Measurements from ENCODE around the gene OR8G5. TPM values are rescaled to one million over a fixed set of nuclear protein-coding genes. Genes with fewer than 3 reads are reported as not detected.

Gene OR8G5
- total RNA-seq, 1 experiment from 2014 or later = 0.26 TPM

GRCh38 chr11:124311670-124312069 is 55.5 kb downstream of the OR8G5 start:
- no TSS peak for BruUV-seq (replicated peaks)
- no peaks in the 10 kb centered on the region for H3K9me2 ChIP-seq (replicated peaks; ENCODE audit: low read length)
- no peak overlapping the region for H3K27ac ChIP-seq (ENCODE audit: low read length)
- TF ChIP-seq CTCF (conservative IDR thresholded peaks at IDR 0.05; ENCODE audit: low read depth, low read length) (no peak), EZH2phosphoT487 (IDR thresholded peaks at IDR 0.05; ENCODE audit: borderline replicate concordance, low read length) (no peak), EZH2 (IDR thresholded peaks at IDR 0.05; ENCODE audit: low read length, unreplicated experiment) (no peak)
- peaks cover 16% of the 10 kb centered on the region for H3K4me1 ChIP-seq (ENCODE audit: insufficient read depth, low read length)
- H3K27me3 ChIP-seq (ENCODE audit: low read length) = peaks cover 7% of the 10 kb centered on the region; the same call in 1 of the 2 replicates
- H3K79me2 ChIP-seq (ENCODE audit: low read length) = no peaks in the 10 kb centered on the region
- H3F3A ChIP-seq (ENCODE audit: low read length, unreplicated experiment) = no peaks in the 10 kb centered on the region
- ChIA-PET CTCF (no interaction called here), POLR2A (ENCODE audit: unreplicated experiment) (no interaction called here)
- H2AFZ ChIP-seq (ENCODE audit: low read length) = no peak overlapping the region
- H3K4me3 ChIP-seq (ENCODE audit: low read length) = no peak overlapping the region
- H3K9ac ChIP-seq (ENCODE audit: low read length) = no peak overlapping the region
- H3K36me3 ChIP-seq (ENCODE audit: low read depth, low read length) = no peaks in the 10 kb centered on the region
- no peak overlapping the region for H3K4me2 ChIP-seq (ENCODE audit: low read length)
- DNase-seq = no peak
- intact Hi-C loops (cut with micrococcal nuclease) = no loop called here
- ATAC-seq = no peak
- no peaks in the 10 kb centered on the region for H3K9me3 ChIP-seq (ENCODE audit: low read length)
- no peaks in the 10 kb centered on the region for H4K20me1 ChIP-seq (ENCODE audit: low read length)

GRCh38 chr11:124313131-124313530 is 57.0 kb downstream of the OR8G5 start:
- H3K9me2 ChIP-seq (replicated peaks; ENCODE audit: low read length) = no peaks in the 10 kb centered on the region
- no peak for DNase-seq

More at GRCh38 chr11:124313131-124313530, 57.0 kb downstream of the OR8G5 start:
- H3K79me2 ChIP-seq (ENCODE audit: low read length) = no peaks in the 10 kb centered on the region
- no peaks in the 10 kb centered on the region for H3K36me3 ChIP-seq (ENCODE audit: low read depth, low read length)
- H3K9me3 ChIP-seq (ENCODE audit: low read length) = no peaks in the 10 kb centered on the region
- peaks cover 6% of the 10 kb centered on the region; the same call in 1 of the 2 replicates for H3K27me3 ChIP-seq (ENCODE audit: low read length)
- POLR2A ChIA-PET (ENCODE audit: unreplicated experiment) = no interaction called here
- no TSS peak for BruUV-seq (replicated peaks)
- intact Hi-C loops (cut with micrococcal nuclease) = no loop called here
- H4K20me1 ChIP-seq (ENCODE audit: low read length) = no peaks in the 10 kb centered on the region
- H3K9ac ChIP-seq (ENCODE audit: low read length) = no peak overlapping the region
- no peak overlapping the region for H3K4me2 ChIP-seq (ENCODE audit: low read length)
- CTCF ChIA-PET = no interaction called here
- no peak overlapping the region for H3K4me3 ChIP-seq (ENCODE audit: low read length)
- TF ChIP-seq EZH2phosphoT487 (IDR thresholded peaks at IDR 0.05; ENCODE audit: borderline replicate concordance, low read length) (no peak), EZH2 (IDR thresholded peaks at IDR 0.05; ENCODE audit: low read length, unreplicated experiment) (no peak), CTCF (conservative IDR thresholded peaks at IDR 0.05; ENCODE audit: low read depth, low read length) (no peak)
- peaks cover 16% of the 10 kb centered on the region for H3K4me1 ChIP-seq (ENCODE audit: insufficient read depth, low read length)
- H3K27ac ChIP-seq (ENCODE audit: low read length) = no peak overlapping the region
- no peaks in the 10 kb centered on the region for H3F3A ChIP-seq (ENCODE audit: low read length, unreplicated experiment)
- ATAC-seq = no peak
- H2AFZ ChIP-seq (ENCODE audit: low read length) = no peak overlapping the region

All from PC-3 (cell line).